22Rv1 (cell line): ENCODE results near the gene TSR1.

Source experiments
- ZFX ChIP-seq: fragments of 450-650 bp; IDR thresholded peaks from 2 replicates; pipeline ENCODE4 v1.6.1; 2017; ENCODE audit warnings: antibody characterized with exemption, borderline replicate concordance
- TF ChIP-seq, protein P1 (sequence below): fragments of 450-650 bp; IDR thresholded peaks from 2 replicates; pipeline ENCODE4 v1.5.1; 2017; ENCODE audit warnings: mild to moderate bottlenecking

DNA sequence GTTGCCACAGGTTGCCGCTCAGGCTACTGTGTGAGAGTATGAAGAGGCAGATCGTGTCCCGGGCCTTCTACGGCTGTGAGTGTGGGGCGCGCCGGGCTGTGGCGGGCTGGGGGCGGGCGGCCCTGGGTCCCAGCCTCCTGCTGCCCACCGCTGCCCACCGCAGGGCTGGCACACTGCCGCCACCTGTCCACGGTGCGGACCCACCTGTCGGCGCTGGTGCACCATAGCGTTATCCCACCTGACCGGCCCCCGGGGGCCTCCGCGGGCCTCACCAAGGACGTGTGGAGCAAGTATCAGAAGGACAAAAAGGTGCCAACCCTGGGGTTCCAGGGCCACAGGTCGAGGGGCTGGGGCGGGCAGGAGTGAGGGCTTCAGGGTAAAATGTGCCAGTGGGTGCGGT lies 35.9 kb upstream of the TSR1 start:
- TF ChIP-seq, protein P1, sequence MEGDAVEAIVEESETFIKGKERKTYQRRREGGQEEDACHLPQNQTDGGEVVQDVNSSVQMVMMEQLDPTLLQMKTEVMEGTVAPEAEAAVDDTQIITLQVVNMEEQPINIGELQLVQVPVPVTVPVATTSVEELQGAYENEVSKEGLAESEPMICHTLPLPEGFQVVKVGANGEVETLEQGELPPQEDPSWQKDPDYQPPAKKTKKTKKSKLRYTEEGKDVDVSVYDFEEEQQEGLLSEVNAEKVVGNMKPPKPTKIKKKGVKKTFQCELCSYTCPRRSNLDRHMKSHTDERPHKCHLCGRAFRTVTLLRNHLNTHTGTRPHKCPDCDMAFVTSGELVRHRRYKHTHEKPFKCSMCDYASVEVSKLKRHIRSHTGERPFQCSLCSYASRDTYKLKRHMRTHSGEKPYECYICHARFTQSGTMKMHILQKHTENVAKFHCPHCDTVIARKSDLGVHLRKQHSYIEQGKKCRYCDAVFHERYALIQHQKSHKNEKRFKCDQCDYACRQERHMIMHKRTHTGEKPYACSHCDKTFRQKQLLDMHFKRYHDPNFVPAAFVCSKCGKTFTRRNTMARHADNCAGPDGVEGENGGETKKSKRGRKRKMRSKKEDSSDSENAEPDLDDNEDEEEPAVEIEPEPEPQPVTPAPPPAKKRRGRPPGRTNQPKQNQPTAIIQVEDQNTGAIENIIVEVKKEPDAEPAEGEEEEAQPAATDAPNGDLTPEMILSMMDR: no peak
- TF ChIP-seq ZFX: no peak
